Neural cell (in vitro differentiated cells): ENCODE measurements around the gene CEP55. TPM values are rescaled to one million over a fixed set of nuclear protein-coding genes. Genes with fewer than 3 reads are reported as not detected.

Source experiments
- H2AFZ ChIP-seq: fragments of 200-600, 300-800 bp; sonication (generic), shearing (Covaris generic); 2 replicates; pipeline ENCODE4 v1.6.0; 2014; ENCODE audit warnings: low read depth, mild to moderate bottlenecking, antibody characterized with exemption, low read length, moderate library complexity
- H3F3A ChIP-seq: fragments of 200-600 bp; shearing (Covaris generic); 2 replicates; pipeline ENCODE4 v1.6.1; 2016; ENCODE audit warnings: mild to moderate bottlenecking, moderate library complexity, mixed read lengths, antibody characterized with exemption, low read length; ENCODE audit not compliant: insufficient read depth, poor library complexity, severe bottlenecking
- H3K27ac ChIP-seq: fragments of 200-600, 300-800 bp; sonication (generic), shearing (Covaris generic); 2 replicates; pipeline ENCODE4 v1.5.1; 2014; ENCODE audit warnings: mild to moderate bottlenecking, low read length, moderate library complexity
- H3K27me3 ChIP-seq: fragments of 300-800, 200-600 bp; sonication (generic), shearing (Covaris generic); 2 replicates; pipeline ENCODE4 v1.6.0; 2014; ENCODE audit warnings: mild to moderate bottlenecking, low read depth, low read length, moderate library complexity; ENCODE audit not compliant: insufficient read depth
- H3K36me3 ChIP-seq: fragments of 300-800, 200-600 bp; sonication (generic), shearing (Covaris generic); 2 replicates; pipeline ENCODE4 v1.5.1; 2014; ENCODE audit warnings: mild to moderate bottlenecking, antibody characterized with exemption, low read length, moderate library complexity; ENCODE audit not compliant: insufficient read depth
- H3K4me2 ChIP-seq: fragments of 300-800, 200-600 bp; sonication (generic), shearing (Covaris generic); 2 replicates; pipeline ENCODE4 v1.6.0; 2014; ENCODE audit warnings: mild to moderate bottlenecking, low read length
- H3K4me3 ChIP-seq: fragments of 300-800, 200-600 bp; sonication (generic), shearing (Covaris generic); 2 replicates; pipeline ENCODE4 v1.5.1; 2014; ENCODE audit warnings: mild to moderate bottlenecking, low read length, moderate library complexity
- H3K79me2 ChIP-seq: fragments of 200-600 bp; shearing (Covaris generic); replicated peaks from 2 replicates; pipeline ENCODE4 v1.6.0; 2014; ENCODE audit warnings: mild to moderate bottlenecking, low read length, moderate library complexity; ENCODE audit not compliant: insufficient read depth
- H3K9ac ChIP-seq: fragments of 300-800, 200-600 bp; sonication (generic), shearing (Covaris generic); 2 replicates; pipeline ENCODE4 v1.6.1; 2016; ENCODE audit warnings: mild to moderate bottlenecking, low read length, mixed read lengths
- H3K9me2 ChIP-seq: fragments of 200-600 bp; shearing (Covaris generic); 2 replicates; pipeline ENCODE4 v1.6.1; 2016; ENCODE audit warnings: mild to moderate bottlenecking, low read length, mixed read lengths; ENCODE audit not compliant: insufficient read depth
- H3K9me3 ChIP-seq: fragments of 200-600, 300-800 bp; sonication (generic), shearing (Covaris generic); 2 replicates; pipeline ENCODE4 v1.6.1; 2016; ENCODE audit warnings: mild to moderate bottlenecking, mixed run types, low read length, moderate library complexity, mixed read lengths
- H4K20me1 ChIP-seq: fragments of 200-600 bp; shearing (Covaris generic); 2 replicates; pipeline ENCODE4 v1.6.1; 2016; ENCODE audit warnings: mild to moderate bottlenecking, mixed run types; ENCODE audit not compliant: insufficient read depth
- CTCF ChIP-seq: fragments of 450-650 bp; IDR thresholded peaks from 2 replicates; pipeline ENCODE4 v1.5.1; 2014; ENCODE audit warnings: antibody characterized with exemption, mild to moderate bottlenecking, moderate library complexity; ENCODE audit not compliant: poor library complexity, severe bottlenecking
- EP300 ChIP-seq: fragments of 450-650 bp; conservative IDR thresholded peaks from 2 replicates; pipeline ENCODE4 v1.6.1; 2014; ENCODE audit warnings: antibody characterized with exemption, mild to moderate bottlenecking, moderate library complexity; ENCODE audit not compliant: poor library complexity, severe bottlenecking
- EZH2 ChIP-seq: fragments of 200-600, 300-800 bp; shearing (Covaris generic), sonication (generic); IDR thresholded peaks from 2 replicates; pipeline ENCODE4 v1.6.1; 2014; ENCODE audit warnings: antibody characterized with exemption, low read length, borderline replicate concordance, mild to moderate bottlenecking; ENCODE audit not compliant: insufficient read depth, poor library complexity, severe bottlenecking
- MXI1 ChIP-seq: fragments of 450-650 bp; conservative IDR thresholded peaks from 2 replicates; pipeline ENCODE4 v1.6.1; 2014; ENCODE audit warnings: antibody characterized with exemption, mild to moderate bottlenecking; ENCODE audit not compliant: poor library complexity, severe bottlenecking
- RAD21 ChIP-seq: fragments of 450-650 bp; conservative IDR thresholded peaks from 2 replicates; pipeline ENCODE4 v1.6.1; 2014; ENCODE audit warnings: antibody characterized with exemption, mild to moderate bottlenecking, moderate library complexity
- REST ChIP-seq: IDR thresholded peaks from 2 replicates; pipeline ENCODE4 v1.6.1; 2012; ENCODE audit warnings: borderline replicate concordance
- SMC3 ChIP-seq: fragments of 450-650 bp; conservative IDR thresholded peaks from 2 replicates; pipeline ENCODE4 v1.6.1; 2014; ENCODE audit warnings: antibody characterized with exemption, mild to moderate bottlenecking, moderate library complexity; ENCODE audit not compliant: poor library complexity
- TAF1 ChIP-seq: IDR thresholded peaks from 2 replicates; pipeline ENCODE4 v1.6.1; 2012; ENCODE audit warnings: low read depth
- polyA plus RNA-seq: library from polyadenylated mRNA; depleted of rRNA; stranded (reverse); fragments of >200 nt; gene quantifications from 2 replicates; pipeline ENCODE4 v1.2.3, GENCODE V29; 2014

CEP55 gene
- polyA plus RNA-seq, 1 donor from 2014 or later: 0.67 TPM

- TF ChIP-seq MXI1: no peak
- peak; percentile 36 for TF ChIP-seq CTCF
- TF ChIP-seq EZH2: no peak
- TF ChIP-seq TAF1: no peak
- peak; percentile 44 for TF ChIP-seq RAD21
- no peak for TF ChIP-seq REST
- TF ChIP-seq EP300: no peak
- peak; percentile 56 for TF ChIP-seq SMC3
- H3K4me3 ChIP-seq: no peak overlapping the region
- H3K27me3 ChIP-seq: no peaks in the 10 kb centered on the region
- H3K27ac ChIP-seq: no peak overlapping the region
- H3K9me3 ChIP-seq: no peaks in the 10 kb centered on the region
- H3K4me2 ChIP-seq: no peak overlapping the region
- H3K9ac ChIP-seq: no peak overlapping the region
- H3K79me2 ChIP-seq: no peaks in the 10 kb centered on the region
- no peaks in the 10 kb centered on the region for H3K36me3 ChIP-seq
- H4K20me1 ChIP-seq: no peaks in the 10 kb centered on the region
- H3K9me2 ChIP-seq: no peaks in the 10 kb centered on the region
- H2AFZ ChIP-seq: no peak overlapping the region
- no peaks in the 10 kb centered on the region for H3F3A ChIP-seq
Observed at GRCh38 chr10:93554760-93555432, 58.5 kb downstream of the CEP55 start.

GRCh38 chr10:93559490-93559889 lies 63.1 kb downstream of the CEP55 start:
- H3K36me3 ChIP-seq: no peaks in the 10 kb centered on the region
- no peak for TF ChIP-seq REST
- no peak for TF ChIP-seq RAD21
- TF ChIP-seq EZH2: no peak
- no peak for TF ChIP-seq MXI1

More at GRCh38 chr10:93559490-93559889, 63.1 kb downstream of the CEP55 start:
- no peaks in the 10 kb centered on the region for H3K9me2 ChIP-seq
- no peak overlapping the region for H3K9ac ChIP-seq
- no peak overlapping the region for H3K4me3 ChIP-seq
- no peak overlapping the region for H3K27ac ChIP-seq
- H2AFZ ChIP-seq: no peak overlapping the region
- H3K9me3 ChIP-seq: no peaks in the 10 kb centered on the region
- no peaks in the 10 kb centered on the region for H3F3A ChIP-seq
- H3K4me2 ChIP-seq: no peak overlapping the region
- H4K20me1 ChIP-seq: no peaks in the 10 kb centered on the region
- H3K79me2 ChIP-seq: no peaks in the 10 kb centered on the region
- H3K27me3 ChIP-seq: peaks cover 2% of the 10 kb centered on the region
